Activated CD8-positive, alpha-beta memory T cell treated with anti-CD3 and anti-CD28 coated beads, Interleukin-2, amount 50 U/mL, for 1 hour (primary cell): ENCODE results near the gene DOK4.
"Not testable (repeated sequence)": the region's sequence is repeated elsewhere in the genome, so short reads cannot be mapped to it uniquely, and the experiment has no call there.

Experiments used
- DNase-seq: peaks from one replicate; pipeline ENCODE4 v3.0.0-alpha.2; 2020; ENCODE audit errors: extremely low read depth

The DOK4 gene

DNA sequence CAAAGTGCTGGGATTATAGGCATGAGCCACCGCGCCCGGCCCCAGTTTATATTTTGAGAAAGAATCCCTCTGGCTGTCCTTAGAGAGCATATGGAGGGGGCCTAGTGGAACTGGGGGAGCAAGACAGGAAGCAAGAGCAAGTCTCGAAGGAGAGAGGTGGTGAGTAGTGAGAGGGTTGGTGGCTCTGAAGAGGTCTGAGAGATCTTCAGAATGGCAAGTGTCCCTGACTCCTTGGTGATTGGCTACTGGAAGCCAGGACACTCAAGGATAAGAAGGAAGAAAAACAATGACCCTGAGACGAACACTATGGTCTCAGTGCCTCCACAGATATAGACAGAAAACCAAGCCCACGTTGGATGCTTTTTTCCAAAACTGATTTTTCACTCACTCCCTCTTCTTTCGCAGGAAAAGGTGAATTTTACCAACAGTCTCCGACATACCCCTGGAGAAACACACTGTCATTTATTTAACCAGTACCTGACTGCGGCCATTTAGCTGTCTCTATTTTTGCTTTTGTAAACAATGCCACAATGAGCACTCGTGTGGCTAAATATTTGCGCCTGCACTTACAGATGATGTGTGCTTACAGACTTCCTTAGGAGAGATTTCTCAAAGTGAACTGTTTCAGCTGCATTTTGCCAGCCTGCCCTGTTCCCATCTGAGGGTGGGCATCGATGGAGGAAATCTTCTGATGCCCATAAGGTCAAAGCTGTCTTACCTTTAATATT lies 15.9 kb upstream of the DOK4 start:
- no peak for DNase-seq

DNA sequence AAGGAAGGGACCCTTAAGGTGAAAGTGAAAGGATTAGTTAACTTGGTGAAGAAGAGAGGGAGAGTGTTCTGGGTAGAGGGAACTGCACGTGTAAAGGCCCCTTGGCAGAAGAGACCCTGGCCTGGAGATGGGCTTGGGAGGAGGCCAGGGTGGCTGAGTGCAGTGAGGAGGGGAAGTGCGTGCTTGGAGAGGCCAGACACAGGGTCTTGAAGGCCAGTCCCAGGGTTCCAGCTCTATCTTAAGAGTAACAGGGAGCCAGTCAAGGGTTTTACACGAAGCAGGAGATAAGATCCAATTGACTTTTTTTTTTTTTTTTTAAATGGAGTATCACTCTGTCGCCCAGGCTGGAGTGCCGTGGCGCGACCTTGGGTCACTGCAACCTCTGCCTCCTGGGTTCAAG lies 15.2 kb upstream of the DOK4 start:
- DNase-seq, result no peak

DNA sequence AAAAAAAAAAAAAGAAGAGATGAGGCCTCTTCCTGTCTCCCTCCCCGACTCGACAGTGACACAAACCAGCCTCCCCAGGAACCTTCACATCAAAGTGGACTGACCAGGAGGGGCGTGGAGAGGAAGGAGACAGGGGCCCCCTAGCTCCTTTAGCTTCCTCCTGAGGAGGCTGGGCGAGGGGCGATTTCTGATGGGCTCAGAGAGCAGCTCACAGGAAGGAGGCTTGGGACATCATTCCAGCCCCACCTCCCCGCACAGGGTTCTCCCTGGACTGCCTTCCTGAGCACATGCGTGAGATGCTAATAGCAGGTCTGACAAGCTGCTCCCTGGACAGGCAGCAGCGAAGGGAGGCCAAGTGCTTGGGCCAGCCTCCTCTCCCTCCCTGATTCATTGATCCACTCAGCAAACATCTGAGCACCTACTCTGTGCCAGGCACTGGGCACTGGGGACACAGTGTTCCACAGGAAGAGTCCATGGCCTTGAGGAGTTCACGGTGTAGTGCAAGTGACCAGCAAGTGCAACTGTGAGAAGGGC lies 14.4 kb upstream of the DOK4 start:
- DNase-seq, result no peak

DNA sequence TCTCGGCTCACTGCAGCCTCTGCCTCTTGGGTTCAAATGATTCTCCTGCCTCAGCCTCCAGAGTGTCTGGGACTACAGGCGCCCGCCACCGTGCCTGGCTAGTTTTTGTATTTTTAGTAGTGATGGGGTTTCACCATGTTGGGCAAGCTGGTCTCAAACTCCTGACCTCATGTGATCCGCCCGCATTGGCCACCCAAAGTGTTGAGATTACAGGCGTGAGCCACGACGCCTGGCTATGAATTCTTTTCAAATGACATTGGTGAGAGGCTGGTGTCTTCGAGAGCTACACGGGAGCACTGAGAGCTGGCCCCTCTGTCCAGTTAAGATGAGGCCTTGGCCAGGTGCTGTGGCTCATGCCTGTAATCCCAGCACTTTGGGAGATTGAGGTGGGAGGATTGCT lies 13.6 kb upstream of the DOK4 start:
- DNase-seq, result not testable (repeated sequence)

DNA sequence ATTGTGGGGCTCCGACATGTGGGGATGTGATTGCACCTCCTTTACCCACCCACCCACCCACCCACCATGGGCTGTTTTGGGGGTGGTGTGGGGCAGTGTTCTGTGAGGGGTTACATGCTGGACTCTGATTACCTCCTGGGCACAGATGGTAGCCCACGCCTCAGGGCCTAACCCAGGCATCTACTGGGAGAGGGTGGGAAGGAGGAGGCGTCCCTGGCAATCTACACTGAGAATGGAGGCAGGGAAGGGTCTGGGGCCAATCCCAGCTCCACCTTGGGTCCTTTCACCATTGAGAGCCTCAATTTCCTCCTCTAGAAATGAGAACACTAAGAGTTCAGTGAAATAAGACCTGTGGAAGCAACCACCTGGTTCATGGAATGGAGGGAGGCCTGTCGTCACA lies 11.7 kb upstream of the DOK4 start:
- no peak for DNase-seq

DNA sequence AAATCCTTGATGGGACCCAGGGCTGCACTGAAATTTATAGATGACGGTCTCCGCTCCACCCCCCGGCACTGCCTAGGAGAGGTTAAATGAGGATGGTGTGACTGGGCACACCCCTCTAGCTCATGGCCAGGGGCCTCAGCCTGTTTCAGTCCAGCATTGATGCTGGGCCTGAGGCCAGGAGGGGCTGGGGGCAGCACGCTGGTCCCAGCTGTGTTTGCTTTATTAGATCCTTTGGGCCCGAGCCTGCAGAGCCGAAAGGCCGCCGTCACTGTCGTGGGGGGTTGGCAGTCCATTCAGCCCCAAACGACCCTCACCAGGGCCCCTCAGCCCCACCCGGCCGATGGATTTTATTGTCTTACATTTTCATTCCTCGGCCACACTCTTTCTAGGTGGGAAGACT lies 10.8 kb upstream of the DOK4 start:
- DNase-seq, result no peak

DNA sequence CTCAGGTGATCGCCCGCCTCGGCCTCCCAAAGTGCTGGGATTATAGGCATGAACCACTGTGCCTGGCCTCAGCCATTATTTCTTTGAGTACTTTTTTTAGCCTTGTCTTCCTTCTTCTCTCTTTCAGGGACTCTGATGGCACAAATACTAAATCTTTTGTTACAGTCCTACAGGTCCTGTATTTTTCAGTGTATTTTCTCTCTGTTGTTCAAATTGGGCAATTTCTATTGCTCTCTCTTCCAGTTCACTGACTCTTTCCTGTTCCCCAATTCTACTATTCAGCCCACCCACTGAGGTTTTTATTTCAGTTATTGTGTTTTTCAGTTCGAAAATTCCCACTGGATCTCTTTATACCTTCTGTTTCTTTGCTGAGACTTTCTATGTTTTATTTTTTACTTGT lies 7.5 kb upstream of the DOK4 start:
- no peak for DNase-seq

DNA sequence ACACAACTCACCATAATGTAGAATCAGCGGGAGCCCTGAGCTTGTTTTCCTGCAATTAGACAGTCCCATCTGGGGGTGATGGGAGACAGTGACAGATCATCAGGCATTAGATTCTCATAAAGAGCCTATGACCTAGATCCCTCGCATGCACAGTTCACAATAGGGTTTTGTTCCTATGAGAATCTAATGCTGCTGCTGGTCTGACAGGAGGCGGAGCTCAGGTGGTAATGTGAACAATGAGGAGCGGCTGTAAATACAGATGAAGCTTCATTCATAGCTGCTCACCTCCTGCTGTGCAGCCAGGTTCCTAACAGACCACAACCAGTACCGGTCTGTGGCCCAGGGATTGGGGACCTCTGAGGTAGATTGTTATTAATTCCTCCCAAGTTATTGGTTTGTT lies 2.9 kb upstream of the DOK4 start:
- no peak for DNase-seq

DNA sequence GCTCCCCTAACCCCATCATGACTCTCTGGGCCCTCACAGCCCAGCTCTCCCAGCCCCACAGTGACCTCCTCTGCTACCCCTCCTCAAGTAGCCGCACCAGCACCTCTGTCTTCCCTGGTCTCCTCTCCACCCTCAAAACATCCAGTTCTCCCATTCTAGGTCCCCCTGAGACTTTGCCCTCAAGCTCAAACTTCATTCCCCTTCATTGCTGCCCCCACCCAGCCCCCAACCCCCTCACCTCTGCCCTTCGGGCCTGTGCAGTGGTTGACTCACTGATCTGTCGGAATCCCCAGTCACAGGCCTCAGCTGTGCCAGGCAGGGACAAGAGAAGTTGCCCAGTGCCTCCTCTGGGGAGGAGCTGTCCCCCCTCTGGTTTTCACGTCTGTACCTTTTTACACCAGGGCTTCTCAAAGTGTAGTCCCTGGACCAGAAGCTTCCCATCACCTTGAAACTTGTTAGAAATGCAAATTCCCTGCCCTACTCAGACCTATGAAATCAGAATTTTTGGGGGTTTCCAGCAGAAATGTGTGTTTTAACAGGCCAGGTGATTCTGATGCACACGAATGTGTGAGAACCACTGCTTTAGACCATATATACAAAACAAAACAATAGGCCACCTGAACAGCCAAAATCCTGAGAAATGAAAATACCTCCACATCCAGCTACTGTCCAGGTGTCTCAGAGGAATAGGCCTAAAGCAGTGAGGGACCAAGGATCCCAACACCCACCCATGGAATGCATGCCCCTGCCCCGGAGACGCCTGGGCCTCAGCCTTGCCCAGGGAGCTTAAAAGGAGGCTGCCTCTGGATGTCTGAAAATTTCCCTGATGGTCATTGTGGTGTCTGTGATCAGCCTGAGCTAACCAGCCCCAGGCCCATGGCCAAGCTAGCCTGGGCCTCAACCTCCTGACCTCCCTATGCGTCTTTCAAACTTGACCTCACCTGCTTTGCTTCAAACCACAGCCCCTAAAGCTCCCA lies 853 bp upstream of the DOK4 start:
- no peak for DNase-seq

DNA sequence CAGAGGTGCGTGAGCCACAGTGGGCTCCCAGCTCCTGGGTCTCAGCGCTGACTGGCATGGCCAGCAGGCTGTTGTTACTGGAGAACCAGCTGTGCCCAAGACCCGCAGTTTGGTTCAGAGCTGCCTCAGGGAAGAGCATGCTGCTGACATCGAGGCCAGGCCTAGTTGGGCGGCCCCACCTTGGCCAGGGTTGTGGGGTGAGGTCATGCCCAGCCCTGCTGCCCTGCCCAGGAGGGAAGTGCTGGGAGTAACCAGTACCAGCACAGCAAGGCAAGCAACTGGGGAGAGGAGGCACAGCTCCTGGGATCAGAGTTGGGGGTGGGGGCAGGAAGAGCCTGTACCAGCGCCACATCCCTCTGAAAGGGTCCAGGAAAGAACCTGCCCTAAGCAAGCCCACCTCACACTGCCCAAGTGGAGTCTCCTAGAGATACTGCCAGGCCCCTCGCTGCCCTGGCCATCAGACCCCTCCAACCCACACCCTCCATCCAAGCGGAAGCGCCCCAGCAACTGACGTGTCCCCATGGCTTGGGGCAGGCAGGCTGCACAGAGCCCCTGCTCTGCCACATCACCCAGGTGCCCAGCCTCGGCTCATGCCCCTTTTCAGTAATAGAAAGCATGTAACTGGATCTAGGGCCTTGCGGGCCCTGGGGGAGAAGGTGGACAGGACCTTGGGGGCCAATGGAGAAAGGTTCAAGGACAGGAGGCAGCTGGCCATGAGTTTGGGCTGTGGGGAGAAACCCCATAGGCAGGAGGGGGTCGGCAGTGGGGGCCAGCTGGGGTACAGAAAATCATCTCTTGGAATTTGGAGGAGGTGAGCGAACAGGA lies 990 bp downstream of the DOK4 start:
- no peak for DNase-seq

DNA sequence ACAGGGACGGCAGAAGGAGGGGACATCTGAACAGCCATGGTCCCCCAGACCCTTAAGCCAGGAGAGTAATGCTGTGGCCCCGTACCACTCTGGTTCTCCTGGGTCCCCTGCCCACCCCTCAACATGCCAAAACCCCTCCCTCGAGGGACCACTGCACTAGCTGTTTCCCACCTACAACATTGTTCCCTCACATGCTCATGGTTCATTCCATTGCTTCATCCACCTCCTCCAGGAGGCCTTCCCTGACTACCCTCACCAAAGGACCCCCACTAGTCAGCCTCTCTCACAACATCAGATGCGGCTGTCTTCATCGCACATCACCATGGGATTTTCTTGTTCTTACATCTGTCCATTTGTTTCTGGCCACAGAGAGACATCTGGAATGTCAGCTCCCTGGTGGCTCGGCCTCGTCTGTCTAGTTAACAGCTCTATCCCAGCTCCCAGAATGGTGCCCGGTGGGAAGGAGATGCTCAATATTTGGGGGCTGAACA lies 1.7 kb downstream of the DOK4 start:
- no peak for DNase-seq

DNA sequence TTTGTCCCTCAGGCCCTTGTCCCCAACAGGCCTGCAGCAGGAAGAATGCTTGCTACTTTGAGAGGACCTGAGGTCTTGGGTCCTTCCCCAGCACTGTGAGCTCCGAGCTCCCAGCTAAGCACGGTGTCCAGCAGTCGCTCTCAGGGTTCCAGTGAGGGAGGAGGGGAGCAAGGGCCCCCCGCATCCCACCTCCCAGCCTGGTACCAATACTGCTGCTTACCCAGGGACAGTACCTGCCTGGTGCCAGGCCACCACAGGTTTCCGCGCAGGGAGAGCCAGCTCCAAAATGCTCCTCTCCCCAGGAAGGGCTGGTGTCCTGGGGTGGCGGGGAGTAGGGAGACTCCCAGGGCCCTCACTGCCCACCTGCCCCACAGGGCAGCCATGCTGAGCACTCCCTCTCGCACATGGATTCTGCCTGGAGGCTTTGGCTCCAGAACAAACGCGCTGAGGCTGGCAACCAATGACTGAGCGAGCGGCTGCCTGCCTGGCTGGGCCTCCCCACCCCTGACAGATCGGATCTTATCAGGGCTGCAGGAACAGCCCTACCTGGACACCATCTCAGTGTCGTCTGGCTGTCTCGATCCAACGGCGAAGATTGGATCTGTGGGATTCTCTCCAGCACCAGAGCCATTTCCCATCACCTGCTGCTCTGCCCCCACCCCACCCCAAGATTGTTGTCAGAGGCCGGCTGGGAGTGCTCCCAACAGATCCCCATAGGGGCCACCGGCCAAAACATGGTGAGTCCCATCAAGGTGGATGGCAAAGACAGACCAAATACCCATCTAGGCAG lies 2.4 kb downstream of the DOK4 start:
- no peak for DNase-seq

DNA sequence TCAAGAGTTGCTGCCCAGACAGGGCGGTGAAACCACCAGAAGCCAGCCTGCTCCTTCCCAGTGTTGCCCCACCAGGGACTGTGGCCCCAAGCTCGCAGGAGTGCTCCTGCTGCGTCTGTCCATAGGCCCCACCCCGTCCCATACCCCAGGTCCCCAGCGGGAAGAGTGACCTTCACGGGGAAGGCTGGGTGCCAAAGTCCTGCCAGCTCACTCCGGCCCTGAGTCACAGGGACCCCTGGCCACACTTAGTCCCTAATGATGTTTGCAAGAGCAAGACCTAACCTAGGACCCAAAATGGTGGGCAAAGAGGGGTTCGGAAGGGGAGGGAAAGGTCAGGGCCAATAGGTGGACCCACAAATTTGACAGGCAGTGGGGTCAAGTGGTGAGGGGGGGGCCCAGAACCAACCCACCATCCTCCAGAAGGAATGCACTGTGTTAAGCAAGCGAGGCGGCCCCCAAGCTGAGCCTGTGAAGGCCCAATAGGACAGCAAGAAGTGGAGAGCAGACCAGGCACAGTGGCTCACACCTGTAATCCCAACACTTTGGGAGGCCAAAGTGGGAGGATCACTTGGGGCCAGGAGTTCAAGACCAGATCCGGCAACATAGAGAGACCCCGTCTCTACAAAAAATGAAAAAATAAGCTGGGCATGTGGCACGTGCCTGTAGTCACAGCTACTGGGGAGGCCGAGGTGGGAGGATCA lies 3.3 kb downstream of the DOK4 start:
- no peak for DNase-seq

DNA sequence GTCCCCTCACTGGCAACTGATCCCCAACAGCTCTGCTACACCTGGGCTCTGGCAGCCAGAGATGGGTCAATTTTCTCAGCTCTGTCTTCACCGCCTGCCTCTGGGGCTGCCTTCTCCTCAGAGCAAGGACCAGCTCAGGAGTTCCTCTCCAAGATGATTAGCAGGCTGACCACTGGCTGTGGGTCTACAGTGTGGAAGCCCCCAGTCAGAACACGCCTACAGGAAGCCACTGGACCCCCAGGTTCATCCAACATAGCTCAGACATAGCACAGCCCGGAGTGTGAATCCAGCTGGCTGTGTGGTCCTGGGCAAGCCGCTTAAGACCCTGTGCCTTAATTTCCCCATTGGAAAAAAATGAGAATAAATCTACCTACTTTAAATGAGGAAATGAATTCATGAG lies 4.9 kb downstream of the DOK4 start:
- DNase-seq, result no peak

DNA sequence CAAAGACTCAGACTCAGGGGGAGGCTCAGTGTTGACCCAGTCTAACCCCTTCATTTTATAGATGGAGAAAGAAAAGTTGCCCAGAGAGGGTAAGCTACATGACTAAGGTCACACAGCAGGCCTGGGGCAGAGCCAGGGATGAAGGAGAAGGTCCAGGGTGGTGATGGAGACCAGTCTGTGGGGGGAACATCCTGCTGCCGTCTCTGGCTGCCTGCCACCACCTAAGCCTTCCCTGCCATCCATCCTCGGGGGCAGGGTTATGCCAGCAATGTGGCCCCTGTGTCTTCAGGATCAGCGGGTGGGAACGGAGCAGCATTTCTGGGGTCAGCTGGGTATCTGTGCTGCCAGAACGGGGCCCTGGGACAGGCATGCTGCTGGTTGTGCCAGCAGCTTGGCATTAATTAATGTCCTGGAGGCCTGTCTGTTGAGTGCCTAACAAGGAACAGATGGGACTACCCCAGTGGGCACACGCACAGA lies 5.5 kb downstream of the DOK4 start:
- DNase-seq, result no peak

DNA sequence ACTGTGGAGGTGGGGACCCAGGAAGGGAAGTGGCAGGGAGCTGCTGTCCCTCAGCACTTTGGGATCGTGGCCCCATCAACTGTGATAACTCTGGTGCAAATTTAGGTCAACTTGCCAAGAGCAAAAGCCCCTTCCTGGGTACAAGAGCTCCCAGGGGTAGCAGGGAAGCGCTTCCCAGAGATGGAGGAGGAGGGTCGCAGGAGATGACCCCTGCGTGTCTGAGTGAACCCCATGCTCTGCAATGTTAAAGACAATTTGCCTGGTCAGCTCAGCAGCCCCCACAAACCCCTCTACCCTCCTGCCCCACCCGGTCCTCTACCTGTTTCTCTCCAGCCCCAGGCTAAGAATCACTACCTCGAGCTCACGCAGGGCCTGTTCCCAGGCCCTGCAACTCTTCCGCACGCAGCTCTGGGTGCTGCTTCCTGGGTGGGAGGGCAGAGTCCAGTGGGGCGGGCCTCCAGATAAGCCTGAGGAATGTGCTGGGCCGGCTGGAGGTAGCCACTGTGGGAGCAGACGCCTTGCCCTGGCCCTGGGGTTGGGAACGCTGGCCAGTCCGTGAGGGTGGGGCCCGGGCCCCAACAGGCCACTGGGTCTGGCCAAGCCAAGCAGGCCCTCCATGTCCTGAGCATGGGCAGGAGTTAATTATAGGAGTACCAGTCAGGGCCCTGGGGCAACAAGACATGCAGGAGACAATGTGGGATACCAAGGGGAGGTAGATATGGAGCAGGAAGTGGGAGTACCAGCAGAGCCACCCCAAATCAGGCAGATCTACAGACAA lies 6.1 kb downstream of the DOK4 start:
- DNase-seq, result no peak

DNA sequence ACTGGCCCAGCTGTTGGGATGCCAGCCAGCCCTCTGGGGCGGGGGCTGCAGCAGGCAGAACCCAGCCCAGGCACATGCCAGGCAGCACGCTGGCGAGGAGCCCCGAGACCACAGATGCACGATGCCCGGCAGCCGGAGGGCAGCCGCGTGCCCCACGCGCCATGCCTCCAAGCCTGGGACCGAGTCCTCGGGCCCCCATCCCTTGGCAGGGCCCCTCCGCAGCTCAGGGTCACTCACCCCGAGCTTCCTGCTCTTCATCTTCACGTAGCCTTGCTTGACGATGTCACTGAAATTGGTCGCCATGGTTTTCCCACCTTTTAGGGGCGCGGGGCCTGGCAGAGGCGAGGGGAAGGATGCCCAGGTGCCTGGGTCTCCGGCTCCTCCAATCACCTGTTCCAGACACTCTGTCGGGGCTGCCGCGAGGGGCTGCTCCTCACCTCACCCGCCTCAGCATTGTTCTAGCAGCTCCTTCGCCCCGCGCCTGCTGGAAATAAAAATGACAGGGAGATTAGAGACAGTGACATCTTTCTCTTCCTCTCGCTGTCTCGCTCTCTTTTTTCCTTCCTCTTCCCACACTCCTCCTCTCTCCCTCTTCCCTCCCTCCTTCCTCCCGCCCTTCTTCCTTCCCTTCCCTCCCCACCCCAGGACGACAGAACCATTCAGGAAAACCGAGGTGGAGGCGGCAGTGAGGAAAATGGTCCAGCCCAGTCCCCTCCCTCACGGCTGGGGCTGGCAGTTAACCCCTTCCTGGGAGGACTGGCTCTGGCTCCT lies 6.9 kb downstream of the DOK4 start:
- no peak for DNase-seq

DNA sequence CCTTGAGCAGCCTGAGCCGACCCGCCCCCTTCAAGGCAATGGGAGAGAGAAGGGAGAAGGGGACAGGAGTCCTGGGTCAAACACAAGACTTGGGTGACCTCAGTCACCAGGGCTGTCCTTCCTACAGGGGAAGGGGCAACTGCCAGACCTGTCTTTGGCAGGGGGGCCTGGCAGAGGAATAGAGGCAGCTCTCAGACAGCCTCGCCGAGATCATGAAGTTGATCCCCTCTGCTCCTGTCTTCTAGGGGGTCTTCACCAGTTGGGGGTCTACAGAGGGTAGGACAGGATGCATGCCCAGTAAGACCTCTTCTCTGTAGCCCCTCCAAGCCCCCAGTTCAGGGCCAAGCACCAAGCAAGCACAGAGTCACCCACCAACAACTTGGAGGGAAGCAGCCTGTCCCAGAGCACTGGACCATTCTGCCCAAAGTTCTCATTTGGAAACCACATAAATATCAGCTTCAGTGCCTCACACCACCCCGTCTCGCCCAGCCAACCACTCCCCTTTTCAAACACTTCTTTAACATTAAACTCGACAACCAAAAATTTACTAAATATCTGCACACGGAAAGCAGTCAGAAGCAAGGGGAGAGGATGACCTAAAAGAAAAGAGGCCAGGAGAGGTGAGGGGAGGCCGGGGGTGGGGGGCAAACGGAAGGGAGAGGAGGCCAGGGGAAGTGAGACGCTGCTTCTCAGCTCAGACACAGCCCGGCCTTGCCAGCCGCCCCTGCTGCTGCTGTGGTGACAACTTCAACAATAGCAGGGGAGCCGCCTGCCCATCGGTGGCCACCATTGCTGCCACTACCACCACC lies 7.7 kb downstream of the DOK4 start:
- DNase-seq, result no peak
